IMR-90 (cell line): ENCODE data around the gene STX18. TPM values are rescaled to one million over a fixed set of nuclear protein-coding genes. Genes with fewer than 3 reads are reported as not detected.

Experiments
- ATAC-seq: fragments of 200-7000 bp; cut with Tn5 transposase; 2 replicates; pipeline ENCODE4 v1.9.1; 2020; ENCODE audit warnings: low read depth, mild to moderate bottlenecking, moderate library complexity
- BruUV-seq: library from RNA; stranded (reverse); fragments of 400-500 nt; replicated peaks from 2 replicates; lab custom pipeline; 2021; lab: Mats Ljungman, UMichigan
- CTCF ChIA-PET: fragments of 300-600 bp; formaldehyde crosslinking; extraction: SDS; loops from one replicate; lab custom pipeline; 2021; ENCODE audit warnings: antibody characterized with exemption; lab: Yijun Ruan, JAX
- POLR2A ChIA-PET: fragments of 300-600 bp; sonication (Branson Sonifier 250); formaldehyde crosslinking; loops from one replicate; lab custom pipeline; 2022; ENCODE audit warnings: antibody characterized with exemption; ENCODE audit not compliant: unreplicated experiment; lab: Charles Lee
- DNase-seq: peaks from one replicate; pipeline ENCODE4 v3.0.0; 2013
- H2AFZ ChIP-seq: replicated peaks from 2 replicates; pipeline ENCODE3; 2013; ENCODE audit warnings: low read length, mild to moderate bottlenecking; ENCODE audit not compliant: poor library complexity
- H2AK5ac ChIP-seq: 2 replicates; pipeline ENCODE4 v1.6.1; 2013; ENCODE audit warnings: low read depth, low read length, inconsistent platforms
- H2AK9ac ChIP-seq: replicated peaks from 2 replicates; pipeline ENCODE3; 2013; ENCODE audit warnings: mild to moderate bottlenecking, low read depth, low read length, moderate library complexity; ENCODE audit not compliant: poor library complexity
- H2BK120ac ChIP-seq: 2 replicates; pipeline ENCODE4 v1.6.1; 2013; ENCODE audit warnings: low read depth, low read length, inconsistent platforms
- H2BK15ac ChIP-seq: 3 replicates; pipeline ENCODE4 v1.6.1; 2013; ENCODE audit warnings: low read depth, low read length, inconsistent platforms
- H2BK20ac ChIP-seq: 2 replicates; pipeline ENCODE4 v1.6.1; 2013; ENCODE audit warnings: low read depth, mild to moderate bottlenecking, inconsistent platforms, low read length, moderate library complexity
- H2BK5ac ChIP-seq: 2 replicates; pipeline ENCODE4 v1.6.1; 2013; ENCODE audit warnings: mild to moderate bottlenecking, low read depth, low read length, inconsistent platforms; ENCODE audit not compliant: poor library complexity, severe bottlenecking
- H3K14ac ChIP-seq: replicated peaks from 2 replicates; pipeline ENCODE4 v1.6.1; 2013; ENCODE audit warnings: low read depth, low read length, inconsistent platforms
- H3K18ac ChIP-seq: 2 replicates; pipeline ENCODE4 v1.6.1; 2013; ENCODE audit warnings: low read depth, low read length, control low read depth
- H3K23ac ChIP-seq: 2 replicates; pipeline ENCODE4 v1.6.1; 2013; ENCODE audit warnings: low read depth, low read length, inconsistent platforms
- H3K27ac ChIP-seq: 2 replicates; pipeline ENCODE4 v1.5.1; 2013; ENCODE audit warnings: mild to moderate bottlenecking, control low read depth, low read length; ENCODE audit not compliant: insufficient read depth
- H3K27me3 ChIP-seq: 2 replicates; pipeline ENCODE4 v1.6.1; 2013; ENCODE audit warnings: low read length; ENCODE audit not compliant: control insufficient read depth, insufficient read depth
- H3K36me3 ChIP-seq: 2 replicates; pipeline ENCODE4 v1.6.1; 2013; ENCODE audit warnings: low read length, mixed read lengths; ENCODE audit not compliant: control insufficient read depth, insufficient read depth
- H3K4ac ChIP-seq: 2 replicates; pipeline ENCODE4 v1.6.1; 2013; ENCODE audit warnings: low read depth, low read length, inconsistent platforms
- H3K4me1 ChIP-seq: 2 replicates; pipeline ENCODE4 v1.6.1; 2013; ENCODE audit warnings: low read length, mixed read lengths; ENCODE audit not compliant: control insufficient read depth, insufficient read depth
- H3K4me2 ChIP-seq: 2 replicates; pipeline ENCODE4 v1.6.1; 2013; ENCODE audit warnings: low read depth, mild to moderate bottlenecking, control low read depth, low read length, moderate library complexity
- H3K4me3 ChIP-seq: 2 replicates; pipeline ENCODE4 v1.5.1; 2013; ENCODE audit warnings: low read depth, mild to moderate bottlenecking, control low read depth, low read length, moderate library complexity; ENCODE audit not compliant: insufficient read depth
- H3K56ac ChIP-seq: 2 replicates; pipeline ENCODE4 v1.6.1; 2013; ENCODE audit warnings: low read length, inconsistent platforms; ENCODE audit not compliant: insufficient read depth; ENCODE audit errors: extremely low read depth
- H3K79me1 ChIP-seq, 2 experiments: 2 replicates each; pipeline ENCODE4 v1.6.1; 2013; ENCODE audit warnings: low read length in 2 of 2, inconsistent platforms in 1 of 2, low read depth in 1 of 2
- H3K9ac ChIP-seq: 2 replicates; pipeline ENCODE4 v1.6.1; 2013; ENCODE audit warnings: low read depth, low read length, control low read depth
- H3K9me1 ChIP-seq: 2 replicates; pipeline ENCODE4 v1.6.1; 2013; ENCODE audit warnings: low read length, inconsistent platforms; ENCODE audit not compliant: insufficient read depth
- H3K9me3 ChIP-seq: 2 replicates; pipeline ENCODE4 v1.6.1; 2013; ENCODE audit warnings: low read length; ENCODE audit not compliant: control insufficient read depth, insufficient read depth
- H4K20me1 ChIP-seq: 2 replicates; pipeline ENCODE4 v1.6.1; 2013; ENCODE audit warnings: low read length, inconsistent platforms; ENCODE audit not compliant: insufficient read depth
- H4K5ac ChIP-seq: 2 replicates; pipeline ENCODE4 v1.6.1; 2013; ENCODE audit warnings: mild to moderate bottlenecking, low read depth, low read length, control low read depth
- H4K8ac ChIP-seq, 2 experiments: 2 replicates each; pipeline ENCODE4 v1.6.1; 2013; ENCODE audit warnings: low read depth in 2 of 2, low read length in 2 of 2, control low read depth in 1 of 2, inconsistent platforms in 1 of 2
- H4K91ac ChIP-seq: 2 replicates; pipeline ENCODE4 v1.6.1; 2013; ENCODE audit warnings: low read depth, low read length, inconsistent platforms; ENCODE audit not compliant: insufficient read depth
- MAFK ChIP-seq: IDR thresholded peaks from 2 replicates; pipeline ENCODE4 v1.6.1; 2012; ENCODE audit warnings: low read depth, low read length, improper control_type of control experiment
- WGBS, 2 experiments: methylation state at CpG; one replicate each; pipeline versions ENCODE4 v1.1.5 to v1.1.7; 2013; ENCODE audit warnings: missing lambda C conversion rate in 2 of 2; ENCODE audit not compliant: insufficient read length in 1 of 2; ENCODE audit errors: extremely low coverage in 2 of 2; 5-methylcytosine and 5-hydroxymethylcytosine counted together
- dilution Hi-C: fragments of 300-500 bp; cut with HindIII; formaldehyde crosslinking; loops from one replicate; pipeline ENCODE4 v1.14.3; 2018; ENCODE audit warnings: low sequenced_read_pairs; ENCODE audit not compliant: unreplicated experiment
- in situ Hi-C: fragments of 300-500 bp; cut with MboI; formaldehyde crosslinking; loops from 3 replicates; pipeline ENCODE4 v1.14.3; 2019; ENCODE audit warnings: low sequenced_read_pairs, inconsistent platforms, mixed read lengths
- intact Hi-C: fragments of 100-400 bp; cut with micrococcal nuclease; formaldehyde crosslinking; loops from 2 replicates; pipeline ENCODE4 v1.10.0; 2022
- polyA plus RNA-seq, 3 experiments: library from polyadenylated mRNA; depleted of rRNA; stranded (reverse); fragments of >200 nt; gene quantifications; 2 replicates each; pipeline ENCODE4 v1.2.3, GENCODE V29; 2012; ENCODE audit warnings: low replicate concordance in 1 of 3
- total RNA-seq: library from RNA; depleted of rRNA; stranded (reverse); fragments of >200 nt; gene quantifications from 2 replicates; pipeline ENCODE4 v1.2.3, GENCODE V29; 2012

STX18 gene
- total and polyA plus RNA-seq, 2 of the 4 experiments (the other 2 are of a cell fraction), result 20.1 to 23.4 TPM

DNA sequence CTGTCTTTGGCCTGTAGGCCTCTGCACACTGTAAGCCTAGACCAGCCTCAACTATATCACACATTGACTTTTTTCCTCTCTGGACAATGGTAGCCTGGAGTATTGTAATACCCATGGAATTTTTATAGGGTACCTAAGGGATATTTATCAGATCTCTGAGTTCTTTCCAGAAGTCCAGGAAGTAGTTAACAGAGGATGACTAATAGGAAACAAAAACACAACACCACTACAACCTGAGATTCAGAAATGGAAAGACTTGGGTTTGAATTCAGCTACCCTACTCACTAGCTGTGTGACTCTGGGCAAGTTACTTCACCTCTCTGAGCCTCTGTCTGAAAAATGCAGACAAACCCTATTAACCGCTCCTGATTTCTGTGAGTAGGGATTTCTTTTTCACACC, 7.7 kb upstream of the STX18 start:
- Histone ChIP-seq H4K5ac (no peak overlapping the region), H2AK5ac (no peak overlapping the region), H4K20me1 (no peaks in the 10 kb centered on the region), H3K14ac (no peak overlapping the region), H3K23ac (no peak overlapping the region), H4K91ac (no peak overlapping the region), H3K27me3 (no peaks in the 10 kb centered on the region), H3K36me3 (peaks cover 6% of the 10 kb centered on the region), H4K8ac (no peak overlapping the region), H3K79me1 (no peaks in the 10 kb centered on the region), H2AK9ac (no peak overlapping the region), H3K9me1 (no peaks in the 10 kb centered on the region), H3K4me1 (no peaks in the 10 kb centered on the region), H3K4me3 (no peak overlapping the region), H3K9me3 (no peaks in the 10 kb centered on the region), H3K56ac (no peak overlapping the region), H2BK120ac (no peak overlapping the region), H2BK5ac (no peak overlapping the region), H3K27ac (no peak overlapping the region), H3K9ac (no peak overlapping the region), H2BK20ac (no peak overlapping the region), H2BK15ac (no peak overlapping the region), H2AFZ (no peak overlapping the region), H3K18ac (no peak overlapping the region), H3K4ac (no peak overlapping the region), H3K4me2 (no peak overlapping the region)
- dilution Hi-C loops, result no loop called here
- DNase-seq, result no peak
- no peak for TF ChIP-seq MAFK
- no CpG with 5 or more reads among the region's 1 CpG for WGBS, 2 experiments
- intact Hi-C loops, result no loop called here
- in situ Hi-C loops, result no loop called here
- no peak for ATAC-seq
- no TSS peak for BruUV-seq
- ChIA-PET POLR2A (no interaction called here), CTCF (no interaction called here)
